ENCODE results near the gene PIK3R5.

- no peak for TF ChIP-seq POLR2A (IDR thresholded peaks at IDR 0.05)
- no peak for TF ChIP-seq CTCF (IDR thresholded peaks at IDR 0.05)
Observed at GRCh38 chr17:8896087-8896486, 69.4 kb downstream of the PIK3R5 start.

Data from lower leg skin (tissue), 3 donors.